ENCODE measurements around the gene MSH6.

Gene MSH6

GRCh38 chr2:47771211-47771610, 11.7 kb upstream of the MSH6 start:
- no peak overlapping the region for H3K4me3 ChIP-seq (ENCODE audit: control insufficient read depth in 1 of 7, extremely low read depth in 1 of 7, insufficient read depth in 4 of 7, low read depth in 2 of 7, low read length in 6 of 7)
- DNase-seq, result peak in 1 of 3 donors; percentile 30
- no peaks in the 10 kb centered on the region for H3K27me3 ChIP-seq (replicated peaks in 2 of 5; ENCODE audit: control insufficient read depth in 4 of 5, insufficient read depth in 5 of 5, low read length in 4 of 5)
- CTCF ChIA-PET, result interaction anchor here (1.3 to 2.4 kb wide), 3 partner anchors 10 to 434 kb away, joined by 3 to 11 read pairs (median 6); no protein-coding TSS in a partner anchor
- peaks cover 0 to 3% (median 0%) of the 10 kb centered on the region in 5 experiments for H3K9me3 ChIP-seq (ENCODE audit: control extremely low read depth in 1 of 5, control insufficient read depth in 4 of 5, insufficient read depth in 2 of 5, low read depth in 1 of 5, low read length in 4 of 5)
- H3K27ac ChIP-seq (ENCODE audit: insufficient read depth in 1 of 2, low read depth in 1 of 2, low read length in 2 of 2, poor library complexity in 1 of 2, severe bottlenecking in 2 of 2), result no peak overlapping the region
- no peaks in the 10 kb centered on the region for H3K4me1 ChIP-seq (ENCODE audit: control extremely low read depth in 1 of 4, control insufficient read depth in 4 of 4, insufficient read depth in 4 of 4, low read length in 3 of 4)
- POLR2A ChIA-PET, result no interaction called here
- H3K36me3 ChIP-seq (ENCODE audit: control insufficient read depth in 4 of 4, insufficient read depth in 4 of 4, low read length in 3 of 4), result no peaks in the 10 kb centered on the region

GRCh38 chr2:47772343-47772742, 10.6 kb upstream of the MSH6 start:
- Histone ChIP-seq H3K4me3 (ENCODE audit: control insufficient read depth in 1 of 7, extremely low read depth in 1 of 7, insufficient read depth in 4 of 7, low read depth in 2 of 7, low read length in 6 of 7) (no peak overlapping the region), H3K27ac (ENCODE audit: insufficient read depth in 1 of 2, low read depth in 1 of 2, low read length in 2 of 2, poor library complexity in 1 of 2, severe bottlenecking in 2 of 2) (no peak overlapping the region), H3K4me1 (ENCODE audit: control extremely low read depth in 1 of 4, control insufficient read depth in 4 of 4, insufficient read depth in 4 of 4, low read length in 3 of 4) (no peaks in the 10 kb centered on the region), H3K9me3 (ENCODE audit: control extremely low read depth in 1 of 5, control insufficient read depth in 4 of 5, insufficient read depth in 2 of 5, low read depth in 1 of 5, low read length in 4 of 5) (peaks cover 0 to 3% (median 0%) of the 10 kb centered on the region in 5 experiments), H3K27me3 (replicated peaks in 2 of 5; ENCODE audit: control insufficient read depth in 4 of 5, insufficient read depth in 5 of 5, low read length in 4 of 5) (no peaks in the 10 kb centered on the region), H3K36me3 (ENCODE audit: control insufficient read depth in 4 of 4, insufficient read depth in 4 of 4, low read length in 3 of 4) (no peaks in the 10 kb centered on the region)
- WGBS (ENCODE audit: insufficient coverage), result 93% methylated on average over 2 of the region's 2 CpGs
- no peak for DNase-seq
- ChIA-PET CTCF (interaction anchor here (1.0 to 1.3 kb wide), 2 partner anchors 335 to 435 kb away, joined by 3 read pairs; no protein-coding TSS in a partner anchor), POLR2A (no interaction called here)

GRCh38 chr2:47774567-47774966, 8.4 kb upstream of the MSH6 start:
- no peak for DNase-seq
- Histone ChIP-seq H3K9me3 (ENCODE audit: control extremely low read depth in 1 of 5, control insufficient read depth in 4 of 5, insufficient read depth in 2 of 5, low read depth in 1 of 5, low read length in 4 of 5) (peaks cover 0 to 3% (median 0%) of the 10 kb centered on the region in 5 experiments), H3K4me1 (ENCODE audit: control extremely low read depth in 1 of 4, control insufficient read depth in 4 of 4, insufficient read depth in 4 of 4, low read length in 3 of 4) (no peaks in the 10 kb centered on the region), H3K36me3 (ENCODE audit: control insufficient read depth in 4 of 4, insufficient read depth in 4 of 4, low read length in 3 of 4) (no peaks in the 10 kb centered on the region), H3K27me3 (replicated peaks in 2 of 5; ENCODE audit: control insufficient read depth in 4 of 5, insufficient read depth in 5 of 5, low read length in 4 of 5) (no peaks in the 10 kb centered on the region), H3K4me3 (ENCODE audit: control insufficient read depth in 1 of 7, extremely low read depth in 1 of 7, insufficient read depth in 4 of 7, low read depth in 2 of 7, low read length in 6 of 7) (no peak overlapping the region), H3K27ac (ENCODE audit: insufficient read depth in 1 of 2, low read depth in 1 of 2, low read length in 2 of 2, poor library complexity in 1 of 2, severe bottlenecking in 2 of 2) (no peak overlapping the region)
- ChIA-PET CTCF (no interaction called here), POLR2A (interaction anchor here (0.6 kb wide), 1 partner anchor 756 kb away, joined by 3 read pairs; no protein-coding TSS in a partner anchor)

GRCh38 chr2:47777277-47777937, 5.5 kb upstream of the MSH6 start:
- Histone ChIP-seq H3K36me3 (ENCODE audit: control insufficient read depth in 4 of 4, insufficient read depth in 4 of 4, low read length in 3 of 4) (no peaks in the 10 kb centered on the region), H3K9me3 (ENCODE audit: control extremely low read depth in 1 of 5, control insufficient read depth in 4 of 5, insufficient read depth in 2 of 5, low read depth in 1 of 5, low read length in 4 of 5) (no peaks in the 10 kb centered on the region), H3K27ac (ENCODE audit: insufficient read depth in 1 of 2, low read depth in 1 of 2, low read length in 2 of 2, poor library complexity in 1 of 2, severe bottlenecking in 2 of 2) (no peak overlapping the region), H3K27me3 (replicated peaks in 2 of 5; ENCODE audit: control insufficient read depth in 4 of 5, insufficient read depth in 5 of 5, low read length in 4 of 5) (no peaks in the 10 kb centered on the region), H3K4me1 (ENCODE audit: control extremely low read depth in 1 of 4, control insufficient read depth in 4 of 4, insufficient read depth in 4 of 4, low read length in 3 of 4) (peaks cover 0 to 7% (median 3%) of the 10 kb centered on the region in 4 experiments), H3K4me3 (ENCODE audit: control insufficient read depth in 1 of 7, extremely low read depth in 1 of 7, insufficient read depth in 4 of 7, low read depth in 2 of 7, low read length in 6 of 7) (no peak overlapping the region)
- WGBS (ENCODE audit: insufficient coverage), result 95% methylated on average over 10 of the region's 13 CpGs
- CTCF ChIA-PET, result interaction anchor here (0.6 to 2.1 kb wide), 4 partner anchors 10 to 340 kb away, joined by 3 to 6 read pairs (median 5); no protein-coding TSS in a partner anchor
- POLR2A ChIA-PET, result no interaction called here
- DNase-seq, result no peak

GRCh38 chr2:47778698-47779425, 4.1 kb upstream of the MSH6 start:
- POLR2A ChIA-PET, result no interaction called here
- DNase-seq, result no peak
- 94% methylated on average over 4 of the region's 8 CpGs for WGBS (ENCODE audit: insufficient coverage)
- CTCF ChIA-PET, result interaction anchor here (1.3 kb wide), 1 partner anchor 11 kb away, joined by 6 read pairs; no protein-coding TSS in a partner anchor
- H3K9me3 ChIP-seq (ENCODE audit: control extremely low read depth in 1 of 5, control insufficient read depth in 4 of 5, insufficient read depth in 2 of 5, low read depth in 1 of 5, low read length in 4 of 5), result no peaks in the 10 kb centered on the region
- H3K27ac ChIP-seq (ENCODE audit: insufficient read depth in 1 of 2, low read depth in 1 of 2, low read length in 2 of 2, poor library complexity in 1 of 2, severe bottlenecking in 2 of 2), result no peak overlapping the region
- no peaks in the 10 kb centered on the region for H3K27me3 ChIP-seq (replicated peaks in 2 of 5; ENCODE audit: control insufficient read depth in 4 of 5, insufficient read depth in 5 of 5, low read length in 4 of 5)
- peaks cover 0 to 9% (median 3%) of the 10 kb centered on the region in 4 experiments for H3K4me1 ChIP-seq (ENCODE audit: control extremely low read depth in 1 of 4, control insufficient read depth in 4 of 4, insufficient read depth in 4 of 4, low read length in 3 of 4)
- no peak overlapping the region for H3K4me3 ChIP-seq (ENCODE audit: control insufficient read depth in 1 of 7, extremely low read depth in 1 of 7, insufficient read depth in 4 of 7, low read depth in 2 of 7, low read length in 6 of 7)
- H3K36me3 ChIP-seq (ENCODE audit: control insufficient read depth in 4 of 4, insufficient read depth in 4 of 4, low read length in 3 of 4), result no peaks in the 10 kb centered on the region

GRCh38 chr2:47779426-47779790, 3.5 kb upstream of the MSH6 start:
- no peaks in the 10 kb centered on the region for H3K27me3 ChIP-seq (replicated peaks in 2 of 5; ENCODE audit: control insufficient read depth in 4 of 5, insufficient read depth in 5 of 5, low read length in 4 of 5)
- H3K4me3 ChIP-seq (ENCODE audit: control insufficient read depth in 1 of 7, extremely low read depth in 1 of 7, insufficient read depth in 4 of 7, low read depth in 2 of 7, low read length in 6 of 7), result no peak overlapping the region
- H3K9me3 ChIP-seq (ENCODE audit: control extremely low read depth in 1 of 5, control insufficient read depth in 4 of 5, insufficient read depth in 2 of 5, low read depth in 1 of 5, low read length in 4 of 5), result no peaks in the 10 kb centered on the region
- no peak for DNase-seq
- no peak overlapping the region for H3K27ac ChIP-seq (ENCODE audit: insufficient read depth in 1 of 2, low read depth in 1 of 2, low read length in 2 of 2, poor library complexity in 1 of 2, severe bottlenecking in 2 of 2)
- ChIA-PET POLR2A (no interaction called here), CTCF (interaction anchor here (1.8 kb wide), 1 partner anchor 12 kb away, joined by 6 read pairs; no protein-coding TSS in a partner anchor)
- peaks cover 0 to 12% (median 7%) of the 10 kb centered on the region in 4 experiments for H3K4me1 ChIP-seq (ENCODE audit: control extremely low read depth in 1 of 4, control insufficient read depth in 4 of 4, insufficient read depth in 4 of 4, low read length in 3 of 4)
- no peaks in the 10 kb centered on the region for H3K36me3 ChIP-seq (ENCODE audit: control insufficient read depth in 4 of 4, insufficient read depth in 4 of 4, low read length in 3 of 4)
- 99% methylated on average over 5 of the region's 8 CpGs for WGBS (ENCODE audit: insufficient coverage)

GRCh38 chr2:47782381-47782670, 619 bp upstream of the MSH6 start:
- CTCF ChIA-PET, result interaction anchor here (0.7 to 2.6 kb wide), 4 partner anchors 9 to 321 kb away, joined by 3 to 11 read pairs (median 3); no protein-coding TSS in a partner anchor
- peak overlapping the region; percentile 61 to 87 for H3K27ac ChIP-seq (ENCODE audit: insufficient read depth in 1 of 2, low read depth in 1 of 2, low read length in 2 of 2, poor library complexity in 1 of 2, severe bottlenecking in 2 of 2)
- peaks cover 0 to 3% (median 0%) of the 10 kb centered on the region in 4 experiments for H3K36me3 ChIP-seq (ENCODE audit: control insufficient read depth in 4 of 4, insufficient read depth in 4 of 4, low read length in 3 of 4)
- H3K4me1 ChIP-seq (ENCODE audit: control extremely low read depth in 1 of 4, control insufficient read depth in 4 of 4, insufficient read depth in 4 of 4, low read length in 3 of 4), result peaks cover 8 to 40% (median 29%) of the 10 kb centered on the region in 4 experiments
- H3K9me3 ChIP-seq (ENCODE audit: control extremely low read depth in 1 of 5, control insufficient read depth in 4 of 5, insufficient read depth in 2 of 5, low read depth in 1 of 5, low read length in 4 of 5), result no peaks in the 10 kb centered on the region
- peak overlapping the region; percentile 44 to 93 (median 86) for H3K4me3 ChIP-seq (ENCODE audit: control insufficient read depth in 1 of 7, extremely low read depth in 1 of 7, insufficient read depth in 4 of 7, low read depth in 2 of 7, low read length in 6 of 7)
- no peaks in the 10 kb centered on the region for H3K27me3 ChIP-seq (replicated peaks in 2 of 5; ENCODE audit: control insufficient read depth in 4 of 5, insufficient read depth in 5 of 5, low read length in 4 of 5)
- POLR2A ChIA-PET, result interaction anchor here (0.6 kb wide), 1 partner anchor 15 kb away, joined by 6 read pairs; no protein-coding TSS in a partner anchor
- WGBS (ENCODE audit: insufficient coverage), result 23% methylated on average over 4 of the region's 7 CpGs
- no peak for DNase-seq
